Measurements from ENCODE around the gene TMTC1.
A peak's percentile ranks its signal among the peaks of the same experiment; 100 is the strongest.

The TMTC1 gene

GRCh38 chr12:29519585-29520182, 264.1 kb downstream of the TMTC1 start:
- H3K27me3 ChIP-seq (ENCODE audit: insufficient read depth, low read length), result no peaks in the 10 kb centered on the region; the same call in 1 of the 2 replicates
- H3K36me3 ChIP-seq (ENCODE audit: insufficient read depth, low read length), result no peaks in the 10 kb centered on the region
- H3K27ac ChIP-seq (ENCODE audit: low read depth, low read length, poor library complexity, severe bottlenecking), result no peak overlapping the region
- H3K9me3 ChIP-seq (ENCODE audit: low read length), result no peaks in the 10 kb centered on the region
- H3F3A ChIP-seq (ENCODE audit: insufficient read depth, low read length), result no peaks in the 10 kb centered on the region
- TF ChIP-seq EZH2 (IDR thresholded peaks at IDR 0.05; ENCODE audit: borderline replicate concordance, low read length) (no peak), CTCF (IDR thresholded peaks at IDR 0.05; ENCODE audit: low read length) (peak; percentile 57)
- no peaks in the 10 kb centered on the region for H3K79me2 ChIP-seq (ENCODE audit: insufficient read depth, low read length)
- H3K9me2 ChIP-seq (ENCODE audit: low read depth, low read length), result no peaks in the 10 kb centered on the region
- no peak overlapping the region for H3K4me2 ChIP-seq (ENCODE audit: low read length)
- no peak overlapping the region for H3K9ac ChIP-seq (ENCODE audit: low read length)
- H3K4me1 ChIP-seq (ENCODE audit: insufficient read depth, low read length, severe bottlenecking), result no peaks in the 10 kb centered on the region
- no peak overlapping the region for H2AFZ ChIP-seq (ENCODE audit: low read length)
- no peak overlapping the region for H3K4me3 ChIP-seq (ENCODE audit: low read depth, low read length, poor library complexity, severe bottlenecking)
- H4K20me1 ChIP-seq (ENCODE audit: insufficient read depth, low read length), result no peaks in the 10 kb centered on the region

GRCh38 chr12:29518407-29518806, 265.3 kb downstream of the TMTC1 start:
- no peaks in the 10 kb centered on the region for H4K20me1 ChIP-seq (ENCODE audit: insufficient read depth, low read length)
- H2AFZ ChIP-seq (ENCODE audit: low read length), result no peak overlapping the region
- H3K9me2 ChIP-seq (ENCODE audit: low read depth, low read length), result no peaks in the 10 kb centered on the region
- H3K9me3 ChIP-seq (ENCODE audit: low read length), result no peaks in the 10 kb centered on the region
- H3K4me1 ChIP-seq (ENCODE audit: insufficient read depth, low read length, severe bottlenecking), result no peaks in the 10 kb centered on the region
- TF ChIP-seq CTCF (IDR thresholded peaks at IDR 0.05; ENCODE audit: low read length) (no peak), EZH2 (IDR thresholded peaks at IDR 0.05; ENCODE audit: borderline replicate concordance, low read length) (no peak)
- no peaks in the 10 kb centered on the region for H3F3A ChIP-seq (ENCODE audit: insufficient read depth, low read length)
- no peak overlapping the region for H3K4me3 ChIP-seq (ENCODE audit: low read depth, low read length, poor library complexity, severe bottlenecking)
- H3K36me3 ChIP-seq (ENCODE audit: insufficient read depth, low read length), result no peaks in the 10 kb centered on the region
- H3K4me2 ChIP-seq (ENCODE audit: low read length), result no peak overlapping the region
- no peak overlapping the region for H3K9ac ChIP-seq (ENCODE audit: low read length)
- H3K27me3 ChIP-seq (ENCODE audit: insufficient read depth, low read length), result no peaks in the 10 kb centered on the region; the same call in 1 of the 2 replicates
- H3K79me2 ChIP-seq (ENCODE audit: insufficient read depth, low read length), result no peaks in the 10 kb centered on the region
- H3K27ac ChIP-seq (ENCODE audit: low read depth, low read length, poor library complexity, severe bottlenecking), result no peak overlapping the region

- Histone ChIP-seq H3K9me3 (ENCODE audit: low read length) (no peaks in the 10 kb centered on the region), H3K27ac (ENCODE audit: low read depth, low read length, poor library complexity, severe bottlenecking) (no peak overlapping the region), H3K36me3 (ENCODE audit: insufficient read depth, low read length) (no peaks in the 10 kb centered on the region), H3K4me3 (ENCODE audit: low read depth, low read length, poor library complexity, severe bottlenecking) (no peak overlapping the region), H3K4me1 (ENCODE audit: insufficient read depth, low read length, severe bottlenecking) (no peaks in the 10 kb centered on the region), H3F3A (ENCODE audit: insufficient read depth, low read length) (no peaks in the 10 kb centered on the region), H3K4me2 (ENCODE audit: low read length) (no peak overlapping the region), H2AFZ (ENCODE audit: low read length) (no peak overlapping the region), H3K9ac (ENCODE audit: low read length) (no peak overlapping the region), H3K9me2 (ENCODE audit: low read depth, low read length) (no peaks in the 10 kb centered on the region), H3K27me3 (ENCODE audit: insufficient read depth, low read length) (no peaks in the 10 kb centered on the region; the same call in 1 of the 2 replicates), H3K79me2 (ENCODE audit: insufficient read depth, low read length) (no peaks in the 10 kb centered on the region), H4K20me1 (ENCODE audit: insufficient read depth, low read length) (no peaks in the 10 kb centered on the region)
- TF ChIP-seq CTCF (IDR thresholded peaks at IDR 0.05; ENCODE audit: low read length) (peak; percentile 7; the same call in 1 of the 2 replicates), EZH2 (IDR thresholded peaks at IDR 0.05; ENCODE audit: borderline replicate concordance, low read length) (no peak)
Observed at GRCh38 chr12:29517264-29517663, 266.5 kb downstream of the TMTC1 start.

Data from OCI-LY1 (cell line).